ENCODE data around the gene KCTD1.

KCTD1 gene

GRCh38 chr18:26407736-26408601, 140.4 kb downstream of the KCTD1 start:
- H2AFZ ChIP-seq (ENCODE audit: low read length, unreplicated experiment): no peak overlapping the region
- H3K36me3 ChIP-seq (ENCODE audit: insufficient read depth, low read length): no peaks in the 10 kb centered on the region
- no peak overlapping the region for H3K4me3 ChIP-seq (ENCODE audit: low read depth, low read length)
- H3K4me1 ChIP-seq (ENCODE audit: control insufficient read depth, insufficient read depth, low read length, unreplicated experiment): no peaks in the 10 kb centered on the region
- H3K27ac ChIP-seq (ENCODE audit: low read depth, low read length): no peak overlapping the region
- H3K79me2 ChIP-seq (ENCODE audit: control insufficient read depth, insufficient read depth, low read length, unreplicated experiment): no peaks in the 10 kb centered on the region
- no peaks in the 10 kb centered on the region for H3K27me3 ChIP-seq (ENCODE audit: insufficient read depth, low read length)

GRCh38 chr18:26406854-26407517, 141.4 kb downstream of the KCTD1 start:
- Histone ChIP-seq H3K4me3 (ENCODE audit: low read depth, low read length) (no peak overlapping the region), H3K27me3 (ENCODE audit: insufficient read depth, low read length) (no peaks in the 10 kb centered on the region), H3K36me3 (ENCODE audit: insufficient read depth, low read length) (no peaks in the 10 kb centered on the region), H3K79me2 (ENCODE audit: control insufficient read depth, insufficient read depth, low read length, unreplicated experiment) (no peaks in the 10 kb centered on the region), H3K4me1 (ENCODE audit: control insufficient read depth, insufficient read depth, low read length, unreplicated experiment) (no peaks in the 10 kb centered on the region), H2AFZ (ENCODE audit: low read length, unreplicated experiment) (peak overlapping the region; percentile 38), H3K27ac (ENCODE audit: low read depth, low read length) (no peak overlapping the region)

GRCh38 chr18:26406324-26406723, 142.0 kb downstream of the KCTD1 start:
- H2AFZ ChIP-seq (ENCODE audit: low read length, unreplicated experiment): no peak overlapping the region
- no peaks in the 10 kb centered on the region for H3K79me2 ChIP-seq (ENCODE audit: control insufficient read depth, insufficient read depth, low read length, unreplicated experiment)

GRCh38 chr18:26405190-26405801, 143.1 kb downstream of the KCTD1 start:
- Histone ChIP-seq H3K27me3 (ENCODE audit: insufficient read depth, low read length) (no peaks in the 10 kb centered on the region), H3K36me3 (ENCODE audit: insufficient read depth, low read length) (no peaks in the 10 kb centered on the region), H3K4me1 (ENCODE audit: control insufficient read depth, insufficient read depth, low read length, unreplicated experiment) (no peaks in the 10 kb centered on the region), H3K4me3 (ENCODE audit: low read depth, low read length) (no peak overlapping the region), H3K27ac (ENCODE audit: low read depth, low read length) (no peak overlapping the region), H3K79me2 (ENCODE audit: control insufficient read depth, insufficient read depth, low read length, unreplicated experiment) (no peaks in the 10 kb centered on the region), H2AFZ (ENCODE audit: low read length, unreplicated experiment) (no peak overlapping the region)

More at GRCh38 chr18:26406324-26406723, 142.0 kb downstream of the KCTD1 start:
- Histone ChIP-seq H3K4me1 (ENCODE audit: control insufficient read depth, insufficient read depth, low read length, unreplicated experiment) (no peaks in the 10 kb centered on the region), H3K4me3 (ENCODE audit: low read depth, low read length) (no peak overlapping the region), H3K27me3 (ENCODE audit: insufficient read depth, low read length) (no peaks in the 10 kb centered on the region), H3K27ac (ENCODE audit: low read depth, low read length) (no peak overlapping the region), H3K36me3 (ENCODE audit: insufficient read depth, low read length) (no peaks in the 10 kb centered on the region)

Measured in ACC112 (cell line).